NCI-H748 (cell line): ENCODE data around the gene FLNA.
"Not testable (repeated sequence)": the region's sequence is repeated elsewhere in the genome, so short reads cannot be mapped to it uniquely, and the experiment has no call there.

ENCODE experiments used
- DNase-seq: peaks from one replicate; lab custom pipeline; 2025; ENCODE audit not compliant: unreplicated experiment; lab: John Stamatoyannopoulos, UW

Gene FLNA

DNA sequence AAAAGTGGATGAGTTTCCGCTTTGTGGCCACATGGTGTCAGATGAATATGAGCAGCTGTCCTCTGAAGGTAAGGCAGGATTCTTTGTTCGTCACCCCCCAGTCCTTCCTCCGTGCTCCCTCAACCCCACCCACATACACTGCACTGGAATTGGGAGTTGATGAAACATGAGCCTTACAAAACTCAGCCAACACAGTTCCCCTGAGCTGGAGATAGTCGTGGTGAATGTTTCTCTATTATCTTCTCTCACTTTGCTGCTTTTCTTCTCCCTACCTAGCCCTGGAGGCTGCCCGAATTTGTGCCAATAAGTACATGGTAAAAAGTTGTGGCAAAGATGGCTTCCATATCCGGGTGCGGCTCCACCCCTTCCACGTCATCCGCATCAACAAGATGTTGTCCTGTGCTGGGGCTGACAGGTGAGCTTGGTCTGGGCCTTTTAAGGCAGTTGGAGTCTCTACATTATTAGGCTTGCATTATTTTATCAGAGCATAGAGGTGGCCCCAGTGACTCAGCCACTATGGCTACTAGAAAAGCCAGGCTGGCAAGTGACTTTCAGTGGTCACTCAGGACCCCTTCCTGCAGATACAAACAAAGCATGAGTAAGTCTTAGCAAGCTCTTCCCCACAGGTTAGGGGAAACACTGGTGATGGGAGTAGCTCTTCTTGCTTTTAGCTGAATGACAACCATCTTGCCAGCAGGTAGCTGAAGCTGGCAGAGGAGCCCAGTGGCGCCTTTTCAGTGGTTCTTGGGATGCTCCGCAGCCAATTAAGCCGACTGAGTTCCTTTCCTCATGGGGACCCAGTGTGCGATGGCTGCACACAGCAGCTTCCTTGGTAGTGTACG, 25.3 kb upstream of the FLNA start:
- no peak for DNase-seq

- DNase-seq: peak; percentile 87
These were observed 24.5 kb upstream of the FLNA start for GRCh38 chrX:154398668-154399526.

- DNase-seq: peak; percentile 98
These were observed 23.6 kb upstream of the FLNA start, which contains the start of gene RPL10 for GRCh38 chrX:154397888-154398667. RPL10 (plus strand) TSS chrX:154398377; CDS start chrX:154398520, 143 bp downstream.

DNA sequence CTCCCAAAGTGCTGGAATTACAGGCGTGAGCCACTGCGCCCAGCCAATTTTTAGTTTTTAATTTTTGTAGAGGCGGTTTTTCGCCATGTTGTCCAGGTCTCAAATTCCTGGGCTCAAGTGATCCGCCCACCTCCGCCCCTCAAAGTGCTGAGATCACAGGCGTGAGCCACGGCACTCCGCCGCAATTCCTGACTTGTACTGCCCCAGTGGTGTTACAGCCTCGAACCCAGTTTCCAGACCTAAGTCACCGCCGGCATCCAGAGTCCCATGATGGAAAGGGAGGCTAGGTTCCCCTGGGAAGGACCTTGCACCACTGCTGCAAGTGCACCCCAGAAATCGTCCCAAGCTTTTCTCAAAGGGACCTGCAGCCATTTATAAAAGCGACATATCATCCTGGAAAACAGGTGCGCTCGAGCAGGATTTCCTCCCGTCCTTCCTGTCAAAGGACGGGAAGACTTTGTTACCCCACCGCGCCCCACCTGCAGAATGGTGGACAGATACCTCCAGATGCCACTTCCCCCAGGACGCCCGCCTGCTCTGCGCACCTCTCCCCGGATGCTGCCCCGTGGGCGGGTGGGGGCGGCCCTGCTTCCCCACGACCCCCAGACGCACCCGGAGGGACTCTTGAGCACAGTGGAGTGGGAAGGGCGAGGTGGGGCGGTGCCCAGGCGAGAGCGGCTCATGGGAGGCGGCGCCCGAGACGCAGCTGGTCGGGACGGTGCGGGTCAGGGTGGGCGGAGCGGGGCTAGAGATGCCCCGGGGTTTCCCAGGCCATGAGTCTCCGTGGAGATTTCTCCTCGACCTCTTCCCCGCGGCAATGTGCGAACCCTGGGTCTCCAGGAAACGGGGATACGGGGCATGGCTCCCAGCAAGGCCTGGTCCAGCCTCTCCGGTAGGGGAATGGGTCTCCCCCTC, 22.8 kb upstream of the FLNA start:
- peak; percentile 80 for DNase-seq

DNA sequence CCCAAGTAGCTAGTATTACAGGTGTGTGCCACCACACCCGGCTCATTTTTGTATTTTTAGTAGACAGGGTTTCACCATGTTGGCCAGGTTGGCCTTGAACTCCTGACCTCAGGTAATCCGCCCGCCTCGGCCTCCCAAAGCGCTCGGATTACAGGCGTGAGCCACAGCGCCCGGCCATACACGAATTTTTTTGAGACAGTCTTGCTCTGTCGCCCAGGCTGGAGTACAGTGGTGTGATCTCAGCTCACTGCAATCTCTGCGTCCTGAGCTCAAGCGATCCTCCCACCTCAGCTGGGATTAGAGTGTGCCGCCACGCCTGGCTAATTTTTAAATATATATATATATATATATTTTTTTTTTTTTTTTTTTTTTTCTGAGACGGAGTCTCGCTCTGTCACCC, 21.9 kb upstream of the FLNA start:
- not testable (repeated sequence) for DNase-seq

DNA sequence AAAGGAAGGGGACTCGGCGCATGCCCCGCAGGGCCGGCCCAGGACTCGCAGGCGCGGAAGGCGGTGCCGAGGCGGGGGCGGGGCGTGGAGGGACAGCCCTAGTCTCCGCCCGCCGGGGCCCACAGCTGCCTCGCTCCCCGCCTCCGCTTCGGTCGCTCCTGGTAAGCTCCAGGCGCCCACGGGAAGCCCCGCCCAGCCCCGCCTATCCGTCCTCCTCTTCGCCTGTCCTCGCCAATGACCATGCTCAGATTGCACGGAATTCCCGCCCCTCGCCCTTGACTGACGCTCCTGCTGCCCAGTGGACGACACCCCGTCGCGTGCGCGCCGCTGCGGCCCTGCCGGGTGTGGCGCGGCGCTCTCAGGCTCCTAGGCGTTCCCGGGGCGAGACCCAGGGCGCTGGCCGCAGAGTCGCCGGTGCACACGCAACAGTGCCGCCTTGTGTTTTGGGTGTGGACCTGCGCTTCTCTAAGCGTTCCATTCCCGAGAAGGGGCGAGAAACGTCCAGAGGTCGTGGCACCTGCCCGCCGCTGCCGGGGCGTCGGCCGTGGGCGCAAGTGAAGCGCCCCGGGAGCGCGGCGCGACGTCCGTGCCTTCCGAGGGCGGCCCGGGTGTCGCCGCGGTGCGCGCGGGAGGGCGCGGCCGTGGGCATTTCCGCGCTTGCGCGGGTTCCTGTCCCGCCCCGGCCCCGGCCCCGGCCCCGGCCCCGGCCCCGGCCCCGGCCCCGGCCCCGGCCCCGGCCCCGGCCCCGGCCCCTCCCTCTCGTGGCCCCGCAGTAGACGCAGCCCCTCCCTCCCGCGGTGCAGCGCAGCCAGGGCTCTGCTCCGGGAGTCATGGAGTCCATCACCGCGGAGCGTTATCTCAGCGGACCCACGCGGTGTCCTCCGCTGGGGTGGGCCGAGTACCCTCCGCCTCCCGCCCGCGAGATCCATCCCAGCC, 15.6 kb upstream of the FLNA start:
- DNase-seq: not testable (repeated sequence)

DNA sequence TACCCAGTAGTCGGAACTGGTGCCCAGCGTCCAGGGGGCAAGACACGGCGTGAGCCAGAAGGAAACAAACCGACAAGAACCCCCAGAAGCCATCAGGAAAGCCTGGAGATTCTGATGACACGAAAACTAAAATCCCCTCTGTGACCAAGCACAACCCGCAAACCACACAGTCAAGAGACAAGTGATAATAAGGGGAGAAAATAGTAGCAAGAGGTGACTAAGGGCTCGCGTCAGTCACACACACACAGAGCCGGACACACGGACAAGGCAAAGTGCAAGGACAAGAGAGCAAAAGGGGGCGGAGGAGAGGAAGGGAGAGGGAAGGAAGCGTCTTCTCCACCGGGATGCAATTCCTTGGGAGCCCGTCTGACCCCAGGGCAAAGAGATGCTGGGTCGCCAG, 14.2 kb upstream of the FLNA start:
- not testable (repeated sequence) for DNase-seq

- DNase-seq: not testable (repeated sequence)
These were observed 13.7 kb upstream of the FLNA start for GRCh38 chrX:154388094-154388493.

GRCh38 chrX:154384284-154384892, 10.0 kb upstream of the FLNA start:
- DNase-seq: no peak

- DNase-seq: no peak
These were observed 9.2 kb upstream of the FLNA start for GRCh38 chrX:154383359-154384283.

GRCh38 chrX:154382483-154383069, 8.1 kb upstream of the FLNA start:
- no peak for DNase-seq

DNA sequence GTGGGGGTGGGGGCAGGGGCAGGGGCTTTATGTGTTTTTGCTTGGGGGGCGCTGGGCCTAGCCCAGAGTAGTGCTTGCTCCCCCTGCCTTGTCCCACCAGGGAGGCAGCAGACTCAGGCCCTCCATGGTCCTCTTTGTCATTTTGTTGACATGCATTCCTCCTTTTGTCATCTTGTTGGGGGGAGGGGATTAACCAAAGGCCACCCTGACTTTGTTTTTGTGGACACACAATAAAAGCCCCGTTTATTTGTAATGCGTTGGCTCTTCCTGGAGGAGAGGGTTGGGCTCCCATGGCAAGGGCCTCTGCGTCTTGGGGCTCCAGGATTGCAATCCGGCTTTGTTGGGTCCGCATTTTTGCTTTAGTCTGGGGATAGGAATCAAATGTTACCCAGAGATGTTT, 6.8 kb upstream of the FLNA start:
- no peak for DNase-seq

- no peak for DNase-seq
These were observed 6.4 kb upstream of the FLNA start for GRCh38 chrX:154380787-154381186.

DNA sequence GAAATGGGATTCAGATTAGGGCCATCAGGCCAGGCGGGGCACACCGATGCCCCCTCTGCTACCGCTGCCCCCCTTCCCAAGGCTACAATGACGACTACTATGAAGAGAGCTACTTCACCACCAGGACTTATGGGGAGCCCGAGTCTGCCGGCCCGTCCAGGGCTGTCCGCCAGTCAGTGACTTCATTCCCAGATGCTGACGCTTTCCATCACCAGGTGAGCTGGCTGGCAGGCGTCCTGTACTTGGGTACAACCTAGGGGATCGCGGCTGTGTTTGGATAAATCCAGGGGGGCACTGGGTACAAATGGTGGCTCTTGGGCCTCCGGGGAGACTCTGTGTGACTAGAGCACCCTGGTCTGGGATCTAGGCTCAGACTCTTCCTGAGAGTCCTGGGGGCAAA, 5.7 kb upstream of the FLNA start:
- no peak for DNase-seq

DNA sequence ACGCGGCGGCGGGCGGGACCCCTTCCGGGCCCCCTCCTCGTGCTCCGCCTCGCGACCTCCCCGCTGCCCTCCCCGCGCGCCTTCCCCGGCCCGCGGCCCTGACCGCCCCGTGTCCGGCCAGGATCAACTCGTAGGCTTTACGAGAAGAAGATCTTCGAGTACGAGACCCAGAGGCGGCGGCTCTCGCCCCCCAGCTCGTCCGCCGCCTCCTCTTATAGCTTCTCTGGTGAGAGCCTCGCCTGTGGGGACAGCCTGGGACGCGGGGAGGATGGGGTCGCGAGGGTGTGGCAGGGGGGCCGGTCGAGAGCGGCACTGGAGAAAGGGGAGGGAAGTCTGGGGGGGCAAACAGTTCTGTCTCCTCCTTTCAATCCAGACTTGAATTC, 5.1 kb upstream of the FLNA start:
- no peak for DNase-seq

GRCh38 chrX:154378799-154379568, 4.5 kb upstream of the FLNA start, which contains the start of gene EMD:
EMD (plus strand) TSS chrX:154379295; CDS start chrX:154379485, 190 bp downstream.
- DNase-seq: peak; percentile 100
